ENCODE measurements around the gene SPNS3. TPM values are rescaled to one million over a fixed set of nuclear protein-coding genes. Genes with fewer than 3 reads are reported as not detected.

SPNS3 gene
- polyA plus RNA-seq, 2 of the 4 experiments (the other 2 are of a cell fraction): not detected

DNA sequence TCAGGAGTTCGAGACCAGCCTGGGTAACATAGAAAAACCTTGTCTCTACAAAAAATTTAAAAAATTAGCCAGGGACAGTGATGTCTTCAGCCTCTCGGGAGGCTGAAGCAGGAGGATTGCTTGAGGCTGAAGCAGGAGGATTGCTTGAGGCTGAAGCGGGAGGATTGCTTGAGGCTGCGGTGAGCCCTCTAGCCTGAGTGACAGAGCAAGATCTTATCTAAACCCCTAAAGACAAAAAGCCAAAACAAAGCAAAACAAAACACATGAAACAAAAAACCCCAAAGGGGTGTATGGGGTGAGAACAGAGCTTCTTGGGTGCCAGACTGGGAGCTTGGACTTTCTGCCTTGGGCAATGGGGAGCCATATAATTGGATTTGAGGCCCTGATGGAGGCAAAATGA lies 2.6 kb downstream of the SPNS3 start:
- no peak overlapping the region for H3K4me3 ChIP-seq

DNA sequence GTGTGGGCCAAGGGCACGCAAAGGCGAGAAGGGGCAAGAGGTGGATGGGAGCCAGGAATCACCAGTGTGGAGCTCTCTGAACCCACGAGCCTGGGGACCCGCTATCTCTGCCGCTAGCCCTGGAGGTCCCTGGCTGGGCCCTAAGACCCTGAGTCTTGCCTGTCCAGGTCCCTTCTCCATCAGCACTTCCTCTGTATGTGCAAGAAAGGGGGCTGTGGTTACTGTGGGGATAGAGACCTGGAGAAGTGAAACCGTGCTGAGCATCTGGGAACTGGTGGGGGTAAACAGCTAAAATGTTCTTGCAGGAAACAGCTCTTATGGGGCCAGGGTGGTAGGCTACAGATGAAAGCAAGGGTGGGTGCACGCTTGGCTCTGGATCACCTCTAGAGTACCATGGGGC lies 3.1 kb downstream of the SPNS3 start:
- CTCF ChIA-PET: interaction anchor here (0.9 to 13.1 kb wide), 7 partner anchors 8 to 187 kb away, joined by 3 to 126 read pairs (median 3); no protein-coding TSS in a partner anchor
- WGBS (ENCODE audit: missing lambda C conversion rate): 75% methylated on average over 7 of the region's 7 CpGs
- Histone ChIP-seq H3K4me2 (no peak overlapping the region), H3K27ac (no peak overlapping the region), H3K4me3 (no peak overlapping the region), H3K9me3 (no peaks in the 10 kb centered on the region), H3K4me1 (no peaks in the 10 kb centered on the region)
- no peak for FAIRE-seq
- no peak for TF ChIP-seq TFCP2L1 (CRISPR knock-in tag; IDR thresholded peaks at IDR 0.05)
- TF ChIP-seq FOSL2 (IDR thresholded peaks at IDR 0.05): no peak
- TF ChIP-seq FOSL2 (CRISPR knock-in tag; IDR thresholded peaks at IDR 0.05): no peak
- TF ChIP-seq, protein P1, sequence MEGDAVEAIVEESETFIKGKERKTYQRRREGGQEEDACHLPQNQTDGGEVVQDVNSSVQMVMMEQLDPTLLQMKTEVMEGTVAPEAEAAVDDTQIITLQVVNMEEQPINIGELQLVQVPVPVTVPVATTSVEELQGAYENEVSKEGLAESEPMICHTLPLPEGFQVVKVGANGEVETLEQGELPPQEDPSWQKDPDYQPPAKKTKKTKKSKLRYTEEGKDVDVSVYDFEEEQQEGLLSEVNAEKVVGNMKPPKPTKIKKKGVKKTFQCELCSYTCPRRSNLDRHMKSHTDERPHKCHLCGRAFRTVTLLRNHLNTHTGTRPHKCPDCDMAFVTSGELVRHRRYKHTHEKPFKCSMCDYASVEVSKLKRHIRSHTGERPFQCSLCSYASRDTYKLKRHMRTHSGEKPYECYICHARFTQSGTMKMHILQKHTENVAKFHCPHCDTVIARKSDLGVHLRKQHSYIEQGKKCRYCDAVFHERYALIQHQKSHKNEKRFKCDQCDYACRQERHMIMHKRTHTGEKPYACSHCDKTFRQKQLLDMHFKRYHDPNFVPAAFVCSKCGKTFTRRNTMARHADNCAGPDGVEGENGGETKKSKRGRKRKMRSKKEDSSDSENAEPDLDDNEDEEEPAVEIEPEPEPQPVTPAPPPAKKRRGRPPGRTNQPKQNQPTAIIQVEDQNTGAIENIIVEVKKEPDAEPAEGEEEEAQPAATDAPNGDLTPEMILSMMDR (IDR thresholded peaks at IDR 0.05): no peak
- no peak for TF ChIP-seq KDM5A (IDR thresholded peaks at IDR 0.05)
- POLR2A ChIA-PET: no interaction called here
- DNase-seq (ENCODE audit: low read depth in 1 of 2, low spot score in 1 of 2): no peak
- no peak for ATAC-seq

More for the DNA sequence above, 2.6 kb downstream of the SPNS3 start:
- CTCF ChIA-PET: interaction anchor here (1.0 to 13.1 kb wide), 7 partner anchors 8 to 187 kb away, joined by 3 to 126 read pairs (median 3); no protein-coding TSS in a partner anchor
- TF ChIP-seq JUNB (IDR thresholded peaks at IDR 0.05) (no peak), TP53 (CRISPR knock-in tag; IDR thresholded peaks at IDR 0.05) (no peak), SMC3 (IDR thresholded peaks at IDR 0.05) (no peak), BHLHE40 (IDR thresholded peaks at IDR 0.05; ENCODE audit: low read depth, low read length) (no peak), CEBPB (IDR thresholded peaks at IDR 0.05) (no peak), JUN (IDR thresholded peaks at IDR 0.05) (no peak), KDM5A (IDR thresholded peaks at IDR 0.05) (no peak), KDM1A (IDR thresholded peaks at IDR 0.05; ENCODE audit: low read depth) (no peak)
- TF ChIP-seq, protein P2, sequence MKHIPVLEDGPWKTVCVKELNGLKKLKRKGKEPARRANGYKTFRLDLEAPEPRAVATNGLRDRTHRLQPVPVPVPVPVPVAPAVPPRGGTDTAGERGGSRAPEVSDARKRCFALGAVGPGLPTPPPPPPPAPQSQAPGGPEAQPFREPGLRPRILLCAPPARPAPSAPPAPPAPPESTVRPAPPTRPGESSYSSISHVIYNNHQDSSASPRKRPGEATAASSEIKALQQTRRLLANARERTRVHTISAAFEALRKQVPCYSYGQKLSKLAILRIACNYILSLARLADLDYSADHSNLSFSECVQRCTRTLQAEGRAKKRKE (CRISPR knock-in tag; IDR thresholded peaks at IDR 0.05; ENCODE audit: low read depth): no peak
- TF ChIP-seq, protein P3, sequence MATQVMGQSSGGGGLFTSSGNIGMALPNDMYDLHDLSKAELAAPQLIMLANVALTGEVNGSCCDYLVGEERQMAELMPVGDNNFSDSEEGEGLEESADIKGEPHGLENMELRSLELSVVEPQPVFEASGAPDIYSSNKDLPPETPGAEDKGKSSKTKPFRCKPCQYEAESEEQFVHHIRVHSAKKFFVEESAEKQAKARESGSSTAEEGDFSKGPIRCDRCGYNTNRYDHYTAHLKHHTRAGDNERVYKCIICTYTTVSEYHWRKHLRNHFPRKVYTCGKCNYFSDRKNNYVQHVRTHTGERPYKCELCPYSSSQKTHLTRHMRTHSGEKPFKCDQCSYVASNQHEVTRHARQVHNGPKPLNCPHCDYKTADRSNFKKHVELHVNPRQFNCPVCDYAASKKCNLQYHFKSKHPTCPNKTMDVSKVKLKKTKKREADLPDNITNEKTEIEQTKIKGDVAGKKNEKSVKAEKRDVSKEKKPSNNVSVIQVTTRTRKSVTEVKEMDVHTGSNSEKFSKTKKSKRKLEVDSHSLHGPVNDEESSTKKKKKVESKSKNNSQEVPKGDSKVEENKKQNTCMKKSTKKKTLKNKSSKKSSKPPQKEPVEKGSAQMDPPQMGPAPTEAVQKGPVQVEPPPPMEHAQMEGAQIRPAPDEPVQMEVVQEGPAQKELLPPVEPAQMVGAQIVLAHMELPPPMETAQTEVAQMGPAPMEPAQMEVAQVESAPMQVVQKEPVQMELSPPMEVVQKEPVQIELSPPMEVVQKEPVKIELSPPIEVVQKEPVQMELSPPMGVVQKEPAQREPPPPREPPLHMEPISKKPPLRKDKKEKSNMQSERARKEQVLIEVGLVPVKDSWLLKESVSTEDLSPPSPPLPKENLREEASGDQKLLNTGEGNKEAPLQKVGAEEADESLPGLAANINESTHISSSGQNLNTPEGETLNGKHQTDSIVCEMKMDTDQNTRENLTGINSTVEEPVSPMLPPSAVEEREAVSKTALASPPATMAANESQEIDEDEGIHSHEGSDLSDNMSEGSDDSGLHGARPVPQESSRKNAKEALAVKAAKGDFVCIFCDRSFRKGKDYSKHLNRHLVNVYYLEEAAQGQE (IDR thresholded peaks at IDR 0.05): no peak
- ATAC-seq (no peak), DNase-seq (ENCODE audit: low read depth in 1 of 2, low spot score in 1 of 2) (no peak), FAIRE-seq (no peak)
- no peak overlapping the region for H3K27ac ChIP-seq
- no peaks in the 10 kb centered on the region for H3K9me3 ChIP-seq
- no peak overlapping the region for H3K4me2 ChIP-seq
- WGBS (ENCODE audit: missing lambda C conversion rate): 69% methylated on average over 4 of the region's 4 CpGs
- no peaks in the 10 kb centered on the region for H3K4me1 ChIP-seq
- POLR2A ChIA-PET: interaction anchor here (0.6 kb wide), 1 partner anchor 9 kb away, joined by 6 read pairs; no protein-coding TSS in a partner anchor

DNA sequence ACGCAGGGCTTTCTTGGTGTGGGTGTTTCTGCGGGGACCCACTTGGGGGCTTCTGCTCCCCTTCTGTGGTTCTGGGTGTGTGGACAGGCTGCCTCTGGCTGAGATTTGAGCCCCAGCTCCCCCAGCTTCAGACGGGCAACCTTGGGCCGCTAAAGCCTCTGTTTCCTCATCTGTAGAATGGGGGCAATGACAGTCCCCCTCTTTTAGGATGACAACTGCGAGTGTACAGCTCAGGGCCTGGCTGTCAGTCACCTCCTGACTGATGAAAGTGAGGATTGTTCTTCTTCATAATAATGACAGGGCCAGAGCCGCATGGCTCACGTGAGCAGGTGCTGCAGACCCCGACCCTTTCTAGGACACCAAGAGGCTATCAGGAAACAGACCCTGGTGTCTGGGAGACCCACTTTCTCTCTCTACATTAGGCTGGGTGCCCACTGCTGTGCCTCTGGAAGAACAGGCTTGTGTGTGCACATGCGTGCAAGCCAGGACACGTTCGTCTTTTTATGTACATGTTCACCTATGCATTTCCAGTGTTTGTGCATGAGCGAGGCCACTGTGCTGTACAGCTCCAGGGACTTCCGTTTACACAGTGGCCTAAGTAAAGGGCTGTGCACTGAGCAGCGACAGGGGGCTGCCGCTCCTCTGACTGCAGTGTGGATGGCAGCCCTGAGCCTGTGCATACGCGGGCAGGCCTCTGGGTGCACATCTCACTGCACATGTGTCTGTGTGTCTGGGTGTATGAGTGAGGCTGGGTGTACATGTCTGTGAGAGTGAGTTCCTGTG lies 4.6 kb downstream of the SPNS3 start:
- ChIA-PET CTCF (interaction anchor here (0.8 to 13.1 kb wide), 2 partner anchors 17 to 574 kb away, joined by 3 to 126 read pairs; no protein-coding TSS in a partner anchor), POLR2A (no interaction called here)
- H3K4me3 ChIP-seq: no peak overlapping the region
- H3K27ac ChIP-seq: no peak overlapping the region
- no peaks in the 10 kb centered on the region for H3K9me3 ChIP-seq
- ATAC-seq: peak in 1 of 2 experiments; percentile 29; a peak in 2 of 6 replicates
- no peak for FAIRE-seq
- 78% methylated on average over 17 of the region's 17 CpGs for WGBS (ENCODE audit: missing lambda C conversion rate)
- no peak overlapping the region for H3K4me2 ChIP-seq
- DNase-seq (ENCODE audit: low read depth in 1 of 2, low spot score in 1 of 2): no peak
- no peaks in the 10 kb centered on the region for H3K4me1 ChIP-seq
- TF ChIP-seq, protein P1 (IDR thresholded peaks at IDR 0.05): no peak
- TF ChIP-seq KDM5A (IDR thresholded peaks at IDR 0.05): no peak
- TF ChIP-seq EHF (CRISPR knock-in tag; IDR thresholded peaks at IDR 0.05): no peak
- TF ChIP-seq, protein P4, sequence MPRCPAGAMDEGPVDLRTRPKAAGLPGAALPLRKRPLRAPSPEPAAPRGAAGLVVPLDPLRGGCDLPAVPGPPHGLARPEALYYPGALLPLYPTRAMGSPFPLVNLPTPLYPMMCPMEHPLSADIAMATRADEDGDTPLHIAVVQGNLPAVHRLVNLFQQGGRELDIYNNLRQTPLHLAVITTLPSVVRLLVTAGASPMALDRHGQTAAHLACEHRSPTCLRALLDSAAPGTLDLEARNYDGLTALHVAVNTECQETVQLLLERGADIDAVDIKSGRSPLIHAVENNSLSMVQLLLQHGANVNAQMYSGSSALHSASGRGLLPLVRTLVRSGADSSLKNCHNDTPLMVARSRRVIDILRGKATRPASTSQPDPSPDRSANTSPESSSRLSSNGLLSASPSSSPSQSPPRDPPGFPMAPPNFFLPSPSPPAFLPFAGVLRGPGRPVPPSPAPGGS (IDR thresholded peaks at IDR 0.05): no peak
- no peak for TF ChIP-seq FOXS1 (CRISPR knock-in tag; IDR thresholded peaks at IDR 0.05)
- no peak for TF ChIP-seq HDAC2 (IDR thresholded peaks at IDR 0.05)
- no peak for TF ChIP-seq SMC3 (IDR thresholded peaks at IDR 0.05)
- no peak for TF ChIP-seq CHD4 (IDR thresholded peaks at IDR 0.05; ENCODE audit: borderline replicate concordance)
- no peak for TF ChIP-seq NR3C1 (IDR thresholded peaks at IDR 0.05)
- TF ChIP-seq HEYL (CRISPR knock-in tag; IDR thresholded peaks at IDR 0.05): no peak
- TF ChIP-seq POLR2AphosphoS2 (conservative IDR thresholded peaks at IDR 0.05; ENCODE audit: low read length): no peak
- TF ChIP-seq, protein P2 (CRISPR knock-in tag; IDR thresholded peaks at IDR 0.05; ENCODE audit: low read depth): no peak

All from A549 (cell line).